Activated CD4-positive, alpha-beta memory T cell treated with anti-CD3 and anti-CD28 coated beads for 36 hours (primary cell): ENCODE data around the gene PHYKPL. TPM values are rescaled to one million over a fixed set of nuclear protein-coding genes. Genes with fewer than 3 reads are reported as not detected.

ENCODE experiments used
- CTCF ChIA-PET: fragments of 350-600 bp; sonication (Branson Sonifier 250); formaldehyde crosslinking; loops from one replicate; lab custom pipeline; 2021; ENCODE audit warnings: antibody characterized with exemption, inconsistent platforms; lab: Charles Lee
- POLR2A ChIA-PET: fragments of 350-600 bp; sonication (Branson Sonifier 250); formaldehyde crosslinking; loops from one replicate; lab custom pipeline; 2021; ENCODE audit warnings: antibody characterized with exemption; lab: Charles Lee
- DNase-seq: peaks from one replicate; pipeline ENCODE4 v3.0.0-alpha.2; 2020
- H3K27ac Mint-ChIP-seq: one replicate; pipeline ENCODE4 v1.8.0; 2021; ENCODE audit warnings: mixed read lengths
- H3K27me3 Mint-ChIP-seq: one replicate; pipeline ENCODE4 v1.8.0; 2021; ENCODE audit warnings: mixed read lengths
- H3K36me3 Mint-ChIP-seq: one replicate; pipeline ENCODE4 v1.8.0; 2021; ENCODE audit warnings: mixed read lengths
- H3K4me1 Mint-ChIP-seq: one replicate; pipeline ENCODE4 v1.8.0; 2021; ENCODE audit warnings: low read depth, mixed read lengths
- H3K4me3 Mint-ChIP-seq: one replicate; pipeline ENCODE4 v1.8.0; 2021; ENCODE audit warnings: mild to moderate bottlenecking, mixed read lengths
- H3K9me3 Mint-ChIP-seq: one replicate; pipeline ENCODE4 v1.8.0; 2021; ENCODE audit warnings: mixed read lengths
- intact Hi-C: fragments of 100-400 bp; cut with micrococcal nuclease; formaldehyde crosslinking; loops from one replicate; pipeline ENCODE4 v1.15.1; 2023
- total RNA-seq, 2 experiments: library from RNA; stranded (reverse); gene quantifications; one replicate each; pipeline ENCODE4 v1.2.3, GENCODE V29; 2021

The PHYKPL gene
- total RNA-seq, 2 experiments from 2014 or later = 49.3 to 58.0 TPM

DNA sequence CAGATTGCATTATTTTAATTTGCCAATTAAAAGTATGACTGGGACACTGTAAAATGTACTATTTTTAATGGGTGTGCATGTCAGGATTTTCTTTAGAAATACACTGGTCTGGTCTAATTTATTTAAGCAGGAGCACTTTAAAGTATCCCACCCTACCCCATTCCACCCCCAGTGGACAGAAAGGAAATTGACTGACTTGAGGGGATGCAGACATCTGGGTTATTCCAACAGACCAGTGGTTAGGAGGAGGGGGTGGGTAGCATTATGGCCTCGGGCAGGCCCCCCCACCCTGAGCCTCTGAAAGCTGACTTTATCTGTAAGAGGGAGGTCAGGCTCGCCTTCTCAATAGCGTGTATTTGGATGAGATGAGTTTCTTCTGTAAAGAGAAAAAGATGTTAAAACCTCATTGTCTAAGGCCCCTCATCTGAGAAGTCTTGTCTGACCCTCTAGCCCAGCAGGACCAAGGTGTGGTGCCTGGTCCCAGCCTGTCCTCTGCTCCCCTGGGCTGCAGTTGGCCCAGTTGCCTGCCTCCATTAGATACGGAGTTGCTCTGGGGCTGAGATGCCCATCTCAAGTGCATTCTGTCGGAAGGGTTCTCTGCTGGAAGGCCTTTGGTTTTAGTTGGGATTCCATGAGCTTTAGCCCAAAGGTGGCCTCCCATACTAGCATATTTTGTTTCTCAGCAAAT lies 23.9 kb downstream of the PHYKPL start:
- no peak overlapping the region for H3K4me3 Mint-ChIP-seq
- CTCF ChIA-PET = no interaction called here
- H3K36me3 Mint-ChIP-seq = peaks cover 67% of the 10 kb centered on the region
- H3K4me1 Mint-ChIP-seq = peaks cover 39% of the 10 kb centered on the region
- intact Hi-C loops = loop anchor here (10.0 kb wide), 1 partner anchor 416 kb away; the partner anchor contains the start of gene CLK4
- H3K9me3 Mint-ChIP-seq = peaks cover 2% of the 10 kb centered on the region
- no peak for DNase-seq
- H3K27me3 Mint-ChIP-seq = peaks cover 3% of the 10 kb centered on the region
- POLR2A ChIA-PET = no interaction called here
- H3K27ac Mint-ChIP-seq = no peak overlapping the region

DNA sequence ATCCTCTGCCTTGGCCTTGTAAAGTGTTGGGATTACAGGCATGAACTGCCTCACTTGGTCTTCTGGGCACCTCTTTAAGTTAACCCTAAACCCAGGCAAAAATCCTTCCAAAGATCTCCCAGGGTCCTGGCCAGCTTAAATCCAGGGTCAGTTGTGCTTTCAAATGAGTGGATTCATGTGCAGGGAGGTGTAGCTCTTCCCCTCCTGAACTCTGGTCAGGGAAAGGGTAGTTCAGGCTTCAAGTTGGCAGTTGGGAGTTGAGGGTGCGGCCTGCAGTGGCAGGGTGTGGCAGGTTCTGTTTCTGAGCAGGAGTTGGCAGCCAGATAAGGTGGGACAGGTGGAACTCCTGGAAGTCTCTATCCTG lies 24.7 kb downstream of the PHYKPL start:
- Mint-ChIP-seq H3K9me3 (peaks cover 2% of the 10 kb centered on the region), H3K4me3 (no peak overlapping the region), H3K36me3 (peaks cover 63% of the 10 kb centered on the region), H3K27me3 (peaks cover 3% of the 10 kb centered on the region), H3K4me1 (peaks cover 35% of the 10 kb centered on the region), H3K27ac (peak overlapping the region; percentile 40)
- intact Hi-C loops = loop anchor here (10.0 kb wide), 1 partner anchor 417 kb away; the partner anchor contains the start of gene CLK4
- ChIA-PET CTCF (interaction anchor here (1.1 kb wide), 1 partner anchor 87 kb away, joined by 3 read pairs; no protein-coding TSS in a partner anchor), POLR2A (interaction anchor here (2.8 kb wide), 1 partner anchor 8 kb away, joined by 10 read pairs; no protein-coding TSS in a partner anchor)
- no peak for DNase-seq

DNA sequence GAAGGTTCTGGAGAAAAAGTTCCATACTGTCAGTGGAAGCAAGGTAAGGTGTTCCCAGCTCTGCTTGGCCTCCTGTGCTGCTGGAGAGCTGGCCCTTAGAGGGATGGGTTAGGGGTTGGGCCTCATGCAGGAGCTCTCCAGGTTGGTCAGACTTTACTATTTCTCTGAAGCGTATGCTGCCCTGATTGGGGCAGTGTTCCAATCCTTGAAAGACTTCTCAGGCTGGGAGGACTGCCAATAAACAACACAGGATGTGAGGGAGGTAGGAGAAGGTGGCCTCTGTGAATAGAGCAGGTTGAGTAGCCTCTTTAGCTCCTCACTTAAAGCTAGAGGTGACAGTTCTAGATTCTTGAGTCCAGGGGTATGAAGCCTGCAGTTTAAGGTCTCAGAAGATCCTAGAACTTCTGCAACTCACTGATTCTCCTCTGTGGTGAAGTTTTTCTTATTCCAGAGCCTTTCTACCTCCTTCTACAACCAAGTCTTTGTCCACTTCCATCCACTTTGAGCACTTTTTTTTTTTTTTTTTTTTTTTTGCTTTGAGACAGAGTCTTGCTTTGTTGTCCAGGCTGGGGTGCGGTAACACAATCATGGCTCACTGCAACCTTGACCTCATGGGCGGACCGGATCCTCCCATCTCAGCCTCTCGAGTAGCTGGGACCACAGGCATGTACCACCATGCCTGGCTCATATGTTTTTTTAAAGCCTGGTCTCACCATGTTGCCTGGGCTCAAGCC lies 25.3 kb downstream of the PHYKPL start:
- Mint-ChIP-seq H3K4me1 (peaks cover 35% of the 10 kb centered on the region), H3K27ac (peak overlapping the region; percentile 67)

DNA sequence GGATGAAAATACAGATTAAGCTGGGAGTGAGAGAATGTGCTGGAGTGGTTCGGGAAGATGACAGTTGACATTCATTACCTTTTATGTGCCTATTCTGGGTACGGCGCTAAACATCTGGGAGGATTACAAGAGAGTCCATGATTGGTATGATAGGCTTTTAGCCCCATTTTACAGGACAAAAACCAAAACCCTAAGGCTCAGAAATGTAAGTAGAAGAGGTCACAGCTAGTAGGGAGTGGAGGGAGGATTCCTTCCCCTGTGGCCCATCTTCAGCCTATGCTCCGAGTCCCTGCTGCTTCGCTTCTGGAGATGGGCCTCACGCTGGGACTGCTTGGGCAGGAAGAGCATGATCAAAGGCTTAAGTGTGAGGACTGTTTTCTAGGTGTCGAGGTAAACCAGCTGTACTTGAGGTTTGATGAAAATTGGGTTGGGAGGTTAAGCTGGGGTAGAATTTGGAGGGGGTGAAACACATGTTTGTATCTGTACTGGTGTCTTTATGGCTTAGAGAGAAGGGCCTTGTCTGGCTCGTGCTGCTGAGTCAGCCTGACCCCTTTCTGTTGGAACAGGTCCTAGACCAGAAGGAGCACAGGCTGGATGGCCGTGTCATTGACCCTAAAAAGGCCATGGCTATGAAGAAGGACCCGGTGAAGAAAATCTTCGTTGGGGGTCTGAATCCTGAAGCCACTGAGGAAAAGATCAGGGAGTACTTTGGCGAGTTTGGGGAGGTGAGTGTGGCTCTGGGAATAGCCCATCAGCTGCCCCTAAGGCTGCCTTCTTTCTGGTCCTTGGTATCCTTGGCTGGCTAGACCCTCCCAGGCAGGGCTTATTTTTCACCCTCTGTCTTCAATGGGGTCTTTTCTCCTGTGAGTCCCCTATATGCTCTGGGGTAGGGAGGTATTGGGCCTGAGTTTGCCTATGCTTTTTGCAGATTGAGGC lies 26.2 kb downstream of the PHYKPL start:
- peak overlapping the region; percentile 77 for H3K4me3 Mint-ChIP-seq
- H3K27ac Mint-ChIP-seq = peak overlapping the region; percentile 67
- peaks cover 57% of the 10 kb centered on the region for H3K36me3 Mint-ChIP-seq
- DNase-seq = no peak
- CTCF ChIA-PET = interaction anchor here (1.1 kb wide), 4 partner anchors 25 to 131 kb away, joined by 3 read pairs; no protein-coding TSS in a partner anchor
- H3K9me3 Mint-ChIP-seq = peaks cover 2% of the 10 kb centered on the region
- intact Hi-C loops = loop anchor here (10.0 kb wide), 1 partner anchor 418 kb away; the partner anchor contains the start of gene CLK4
- H3K4me1 Mint-ChIP-seq = peaks cover 35% of the 10 kb centered on the region
- H3K27me3 Mint-ChIP-seq = peaks cover 3% of the 10 kb centered on the region
- POLR2A ChIA-PET = interaction anchor here (1.2 to 2.8 kb wide), 2 partner anchors 8 to 9 kb away, joined by 3 to 10 read pairs; no protein-coding TSS in a partner anchor

More for the DNA sequence above, 25.3 kb downstream of the PHYKPL start:
- peaks cover 2% of the 10 kb centered on the region for H3K9me3 Mint-ChIP-seq
- ChIA-PET POLR2A (interaction anchor here (0.6 to 2.8 kb wide), 2 partner anchors 8 to 93 kb away, joined by 3 to 10 read pairs; no protein-coding TSS in a partner anchor), CTCF (interaction anchor here (1.1 kb wide), 1 partner anchor 87 kb away, joined by 3 read pairs; no protein-coding TSS in a partner anchor)
- peak overlapping the region; percentile 77 for H3K4me3 Mint-ChIP-seq
- peaks cover 63% of the 10 kb centered on the region for H3K36me3 Mint-ChIP-seq
- no peak for DNase-seq
- intact Hi-C loops = loop anchor here (10.0 kb wide), 1 partner anchor 417 kb away; the partner anchor contains the start of gene CLK4
- H3K27me3 Mint-ChIP-seq = peaks cover 3% of the 10 kb centered on the region

DNA sequence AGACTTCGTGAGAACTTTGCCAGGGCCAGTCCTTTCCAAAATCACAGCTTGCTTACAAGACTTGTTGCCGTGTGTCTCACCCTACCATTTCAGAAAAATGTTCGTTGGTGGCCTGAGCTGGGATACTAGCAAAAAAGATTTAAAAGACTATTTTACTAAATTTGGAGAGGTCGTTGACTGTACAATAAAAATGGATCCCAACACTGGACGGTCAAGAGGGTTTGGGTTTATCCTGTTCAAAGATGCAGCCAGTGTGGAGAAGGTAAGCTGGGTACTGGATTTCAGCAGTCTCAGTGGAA lies 26.9 kb downstream of the PHYKPL start:
- H3K36me3 Mint-ChIP-seq = peaks cover 51% of the 10 kb centered on the region
- DNase-seq = no peak
- H3K4me3 Mint-ChIP-seq = peak overlapping the region; percentile 77
- peaks cover 3% of the 10 kb centered on the region for H3K27me3 Mint-ChIP-seq
- H3K4me1 Mint-ChIP-seq = peaks cover 35% of the 10 kb centered on the region
- CTCF ChIA-PET = interaction anchor here (1.1 kb wide), 3 partner anchors 26 to 130 kb away, joined by 3 read pairs; no protein-coding TSS in a partner anchor
- intact Hi-C loops = loop anchor here (2.0 to 10.0 kb wide), 2 partner anchors 27 to 419 kb away; partner anchors contain the start of genes CLK4 and PHYKPL
- H3K27ac Mint-ChIP-seq = peak overlapping the region; percentile 67
- peaks cover 2% of the 10 kb centered on the region for H3K9me3 Mint-ChIP-seq
- POLR2A ChIA-PET = interaction anchor here (1.2 to 2.8 kb wide), 2 partner anchors 8 to 10 kb away, joined by 3 to 10 read pairs; no protein-coding TSS in a partner anchor

DNA sequence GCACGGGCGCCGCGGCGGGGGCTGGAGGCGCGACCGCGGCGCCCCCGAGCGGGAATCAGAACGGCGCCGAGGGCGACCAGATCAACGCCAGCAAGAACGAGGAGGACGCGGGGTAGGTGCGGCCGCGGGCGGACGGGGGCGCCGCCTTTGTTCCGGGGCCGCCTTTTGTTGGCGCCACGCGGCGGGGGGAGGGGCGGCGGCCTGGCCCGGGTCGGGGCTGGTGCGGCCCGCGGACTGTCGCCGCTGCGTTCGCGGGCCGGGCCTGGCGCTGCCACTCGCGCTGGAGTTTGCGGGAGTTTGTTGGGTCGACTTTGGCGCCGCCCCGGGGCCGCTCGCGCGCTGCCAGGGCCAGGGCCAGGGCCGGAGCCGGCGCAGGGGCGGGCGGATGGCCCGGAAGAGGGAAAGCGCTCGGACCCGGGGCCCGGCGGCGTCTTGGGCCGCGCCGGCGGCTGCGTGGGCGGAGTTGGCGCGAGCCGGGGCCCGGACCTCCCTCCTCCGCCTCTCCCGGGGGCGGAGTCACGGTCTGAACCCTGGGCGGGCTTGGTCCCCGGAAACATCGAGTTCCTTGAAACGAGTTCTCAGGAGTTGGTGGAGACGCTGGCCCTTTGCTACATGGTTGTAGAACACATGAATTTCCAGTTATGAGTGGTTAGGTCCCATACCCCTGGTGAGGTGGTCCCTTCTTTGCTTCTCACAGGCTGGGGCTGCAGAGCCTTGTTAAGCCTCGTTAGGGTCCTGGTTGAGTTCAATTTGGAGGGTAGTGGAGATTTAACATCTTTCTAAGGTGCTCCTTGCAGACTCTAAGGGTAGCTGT lies 27.5 kb downstream of the PHYKPL start:
- peaks cover 2% of the 10 kb centered on the region for H3K9me3 Mint-ChIP-seq
- intact Hi-C loops = loop anchor here (2.0 to 10.0 kb wide), 3 partner anchors 28 to 420 kb away; partner anchors contain the start of genes CLK4, NHP2 and PHYKPL
- peak; percentile 86 for DNase-seq
- ChIA-PET POLR2A (interaction anchor here (0.7 to 2.8 kb wide), 14 partner anchors 8 to 1418 kb away, joined by 3 to 23 read pairs (median 4); partner anchors contain the start of genes HNRNPH1, NHP2, PHYKPL and TMED9), CTCF (interaction anchor here (0.9 to 1.1 kb wide), 5 partner anchors 26 to 129 kb away, joined by 3 to 4 read pairs (median 3); no protein-coding TSS in a partner anchor)
- peak overlapping the region; percentile 95 for H3K4me3 Mint-ChIP-seq
- H3K36me3 Mint-ChIP-seq = peaks cover 46% of the 10 kb centered on the region
- H3K4me1 Mint-ChIP-seq = peaks cover 35% of the 10 kb centered on the region
- H3K27me3 Mint-ChIP-seq = peaks cover 3% of the 10 kb centered on the region
- peak overlapping the region; percentile 67 for H3K27ac Mint-ChIP-seq

DNA sequence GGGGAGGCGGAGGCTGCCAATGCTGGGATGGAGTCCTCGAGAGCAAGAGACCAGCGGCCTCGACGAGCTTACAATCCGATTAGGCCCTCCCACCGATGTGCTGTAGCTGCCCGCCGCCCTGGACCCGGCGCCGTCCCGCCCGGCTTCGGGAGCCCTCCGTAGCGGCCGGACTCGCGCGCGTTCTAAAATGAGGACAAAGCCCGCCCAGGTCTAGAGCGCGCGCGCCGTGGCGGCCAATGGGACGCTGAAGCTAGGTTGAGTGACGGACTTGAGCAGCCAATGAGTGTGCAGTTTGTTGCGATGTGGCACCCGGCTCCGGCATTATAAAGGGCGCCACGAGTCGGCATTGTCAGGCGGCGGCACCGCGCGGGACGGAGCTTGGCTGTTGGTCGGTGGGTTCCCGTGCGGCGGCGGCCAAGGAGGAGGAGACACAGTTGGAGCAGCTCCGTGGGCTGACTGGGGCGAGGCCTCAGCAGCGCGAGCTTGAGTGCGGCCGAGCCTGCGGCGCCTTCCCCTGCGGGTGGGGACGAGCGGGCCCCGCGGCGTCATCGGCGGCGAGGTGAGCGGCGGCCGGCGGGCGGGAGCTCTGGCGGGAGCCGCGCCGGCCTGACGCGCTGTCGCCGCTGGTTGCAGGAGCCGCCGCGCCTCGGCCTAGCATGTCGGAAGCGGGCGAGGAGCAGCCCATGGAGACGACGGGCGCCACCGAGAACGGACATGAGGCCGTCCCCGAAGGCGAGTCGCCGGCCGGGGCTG lies 28.2 kb downstream of the PHYKPL start, which contains the start of gene HNRNPAB:
Gene HNRNPAB, plus strand, starts transcription at position 352 of the 753 bp plus-strand sequence. Its CDS starts 305 bp downstream, at position 657.
- CTCF ChIA-PET = interaction anchor here (0.9 to 1.1 kb wide), 3 partner anchors 26 to 129 kb away, joined by 4 to 5 read pairs (median 4); no protein-coding TSS in a partner anchor
- Mint-ChIP-seq H3K27me3 (peaks cover 3% of the 10 kb centered on the region), H3K36me3 (peaks cover 38% of the 10 kb centered on the region), H3K4me1 (peaks cover 32% of the 10 kb centered on the region), H3K27ac (peak within 1 kb of the TSS; percentile 99), H3K4me3 (peak within 1 kb of the TSS; percentile 95), H3K9me3 (peaks cover 2% of the 10 kb centered on the region)
- POLR2A ChIA-PET = interaction anchor here (0.6 to 1.5 kb wide), 16 partner anchors 9 to 1419 kb away, joined by 3 to 23 read pairs (median 4); partner anchors contain the start of genes HNRNPH1, LMAN2, NHP2 and PHYKPL
- intact Hi-C loops = loop anchor here (2.0 to 10.0 kb wide), 3 partner anchors 28 to 420 kb away; partner anchors contain the start of genes CLK4, NHP2 and PHYKPL
- peak; percentile 96 for DNase-seq

DNA sequence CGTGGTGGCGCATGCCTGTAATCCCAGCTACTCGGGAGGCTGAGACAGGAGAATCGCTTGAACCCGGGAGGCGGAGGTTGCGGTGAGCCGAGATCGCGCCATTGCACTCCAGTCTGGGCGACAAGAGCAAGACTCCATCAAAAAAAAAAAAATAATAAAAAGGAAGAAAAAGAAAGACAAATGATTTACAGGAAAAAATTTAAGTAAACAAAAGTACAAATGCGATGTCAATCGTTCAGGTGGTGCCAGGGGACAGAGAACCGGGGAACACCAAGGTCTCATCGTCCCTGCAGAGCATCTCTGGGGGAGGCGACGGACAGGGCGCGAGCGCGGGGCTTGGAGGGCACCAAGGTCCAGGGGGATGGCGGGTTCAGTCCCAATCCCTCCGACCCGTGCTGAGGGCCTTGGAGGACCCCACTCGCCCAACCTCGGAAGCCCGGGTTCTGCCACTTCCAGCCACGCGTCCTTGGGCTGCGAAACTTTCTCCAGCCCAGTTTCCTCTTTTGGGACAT lies 28.9 kb downstream of the PHYKPL start:
- DNase-seq = peak; percentile 39
- intact Hi-C loops = loop anchor here (2.0 to 10.0 kb wide), 3 partner anchors 29 to 421 kb away; partner anchors contain the start of genes CLK4, NHP2 and PHYKPL
- Mint-ChIP-seq H3K27ac (peak overlapping the region; percentile 99), H3K36me3 (peaks cover 33% of the 10 kb centered on the region), H3K4me3 (peak overlapping the region; percentile 95), H3K4me1 (peaks cover 26% of the 10 kb centered on the region), H3K9me3 (peaks cover 2% of the 10 kb centered on the region), H3K27me3 (peaks cover 3% of the 10 kb centered on the region)
- POLR2A ChIA-PET = interaction anchor here (0.6 to 1.5 kb wide), 14 partner anchors 10 to 852 kb away, joined by 3 to 23 read pairs (median 4); partner anchors contain the start of genes LMAN2, NHP2, PHYKPL and TMED9
- CTCF ChIA-PET = interaction anchor here (0.9 to 1.1 kb wide), 2 partner anchors 27 to 128 kb away, joined by 4 to 5 read pairs; no protein-coding TSS in a partner anchor

DNA sequence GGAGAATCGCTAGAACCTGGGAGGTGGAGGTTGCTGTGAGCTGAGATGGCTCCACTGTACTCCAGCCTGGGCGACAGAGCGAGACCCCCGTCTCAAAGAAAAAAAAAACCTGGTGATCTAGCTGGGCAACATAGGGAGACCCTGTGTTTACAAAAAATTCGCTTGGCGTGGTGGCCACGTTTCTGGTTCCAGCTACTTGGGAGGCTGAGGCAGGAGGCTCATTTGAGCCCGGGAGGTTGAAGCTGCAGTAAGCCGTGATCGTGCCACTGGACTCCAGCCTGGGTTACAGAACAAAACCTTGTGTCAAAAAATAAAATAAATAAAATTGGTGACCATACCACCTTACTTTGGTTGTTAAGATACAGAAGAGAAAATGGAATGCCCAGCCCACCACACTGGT lies 30.1 kb downstream of the PHYKPL start:
- POLR2A ChIA-PET = no interaction called here
- H3K36me3 Mint-ChIP-seq = peaks cover 26% of the 10 kb centered on the region
- CTCF ChIA-PET = interaction anchor here (0.8 kb wide), 1 partner anchor 33 kb away, joined by 3 read pairs; no protein-coding TSS in a partner anchor

More for the DNA sequence above, 30.1 kb downstream of the PHYKPL start:
- Mint-ChIP-seq H3K27me3 (peaks cover 3% of the 10 kb centered on the region), H3K9me3 (peaks cover 2% of the 10 kb centered on the region), H3K4me1 (peaks cover 19% of the 10 kb centered on the region), H3K4me3 (peak overlapping the region; percentile 58), H3K27ac (no peak overlapping the region)
- intact Hi-C loops = loop anchor here (5.0 to 10.0 kb wide), 2 partner anchors 50 to 422 kb away; partner anchors contain the start of genes CLK4 and NHP2
- DNase-seq = no peak
